Neuronal stem cell (in vitro differentiated cells): ENCODE measurements around the gene SPSB2.
A peak's percentile ranks its signal among the peaks of the same experiment; 100 is the strongest.
"Not testable (repeated sequence)": the region's sequence is repeated elsewhere in the genome, so short reads cannot be mapped to it uniquely, and the experiment has no call there.

Source experiments
- DNase-seq: peaks from one replicate; pipeline ENCODE4 v3.0.0-alpha.2; 2013; ENCODE audit warnings: low spot score
- H2AFZ ChIP-seq: one replicate; pipeline ENCODE4 v1.6.1; 2013; ENCODE audit warnings: mild to moderate bottlenecking, low read length, inconsistent platforms
- H2AK5ac ChIP-seq: 2 replicates; pipeline ENCODE4 v1.6.1; 2013; ENCODE audit warnings: low read depth, mild to moderate bottlenecking, inconsistent platforms, low read length, moderate library complexity, mixed read lengths
- H2BK120ac ChIP-seq: 2 replicates; pipeline ENCODE4 v1.6.1; 2013; ENCODE audit warnings: low read depth, mild to moderate bottlenecking, inconsistent platforms, low read length, moderate library complexity, mixed read lengths
- H2BK12ac ChIP-seq: one replicate; pipeline ENCODE4 v1.6.1; 2013; ENCODE audit warnings: low read length, inconsistent platforms
- H2BK15ac ChIP-seq: 2 replicates; pipeline ENCODE4 v1.6.1; 2013; ENCODE audit warnings: mild to moderate bottlenecking, low read length, inconsistent platforms, mixed read lengths
- H2BK5ac ChIP-seq: one replicate; pipeline ENCODE4 v1.6.1; 2013; ENCODE audit warnings: inconsistent platforms, mild to moderate bottlenecking, low read length, moderate library complexity
- H3K14ac ChIP-seq: one replicate; pipeline ENCODE4 v1.6.1; 2013; ENCODE audit warnings: low read length, inconsistent platforms
- H3K18ac ChIP-seq: 2 replicates; pipeline ENCODE4 v1.6.1; 2013; ENCODE audit warnings: low read length, inconsistent platforms
- H3K23ac ChIP-seq: 2 replicates; pipeline ENCODE4 v1.6.1; 2013; ENCODE audit warnings: low read depth, mild to moderate bottlenecking, mixed read lengths, low read length, inconsistent platforms; ENCODE audit not compliant: poor library complexity
- H3K27ac ChIP-seq: replicated peaks from 3 replicates; pipeline ENCODE4 v1.5.1; 2013; ENCODE audit warnings: low read length, inconsistent platforms
- H3K27me3 ChIP-seq, 3 experiments: 2 replicates each; pipeline ENCODE4 v1.6.1; 2013; ENCODE audit warnings: low read length in 3 of 3, mild to moderate bottlenecking in 2 of 3, inconsistent platforms in 1 of 3, low read depth in 1 of 3, mixed read lengths in 1 of 3, moderate library complexity in 1 of 3; ENCODE audit not compliant: control insufficient read depth in 3 of 3, insufficient read depth in 3 of 3
- H3K36me3 ChIP-seq, 2 donors: replicated peaks in 1 of 2; 2 replicates each; pipeline ENCODE4 v1.6.1; 2013; ENCODE audit warnings: low read length in 2 of 2; ENCODE audit not compliant: control insufficient read depth in 2 of 2, insufficient read depth in 2 of 2
- H3K4ac ChIP-seq: 2 replicates; pipeline ENCODE4 v1.6.1; 2013; ENCODE audit warnings: inconsistent platforms, mild to moderate bottlenecking, low read length, moderate library complexity
- H3K4me1 ChIP-seq, 2 donors: 1 replicate in 1 of 2; 2 replicates in 1 of 2; pipeline ENCODE4 v1.6.1; 2013; ENCODE audit warnings: low read length in 2 of 2, low read depth in 1 of 2; ENCODE audit not compliant: control insufficient read depth in 2 of 2, insufficient read depth in 1 of 2
- H3K4me2 ChIP-seq: one replicate; pipeline ENCODE4 v1.6.1; 2013; ENCODE audit warnings: mild to moderate bottlenecking, low read length, inconsistent platforms; ENCODE audit not compliant: insufficient read depth, poor library complexity, severe bottlenecking
- H3K4me3 ChIP-seq, 2 donors: 2 replicates each; pipeline ENCODE4 v1.5.1; 2013; ENCODE audit warnings: low read length in 2 of 2, mild to moderate bottlenecking in 2 of 2, inconsistent platforms in 1 of 2, moderate library complexity in 1 of 2
- H3K79me1 ChIP-seq: one replicate; pipeline ENCODE4 v1.6.1; 2013; ENCODE audit warnings: low read depth, mild to moderate bottlenecking, inconsistent platforms, low read length, moderate library complexity
- H3K9ac ChIP-seq: one replicate; pipeline ENCODE4 v1.6.1; 2013; ENCODE audit warnings: mild to moderate bottlenecking, low read depth, low read length, inconsistent platforms; ENCODE audit not compliant: poor library complexity
- H3K9me3 ChIP-seq, 2 donors: replicated peaks in 1 of 2; 2 replicates each; pipeline versions ENCODE3 to v1.6.1; 2013; ENCODE audit warnings: low read length in 2 of 2, mild to moderate bottlenecking in 2 of 2, inconsistent platforms in 1 of 2, low read depth in 1 of 2, mixed read lengths in 1 of 2, moderate library complexity in 1 of 2; ENCODE audit not compliant: control insufficient read depth in 2 of 2, insufficient read depth in 1 of 2
- H4K8ac ChIP-seq: one replicate; pipeline ENCODE4 v1.6.1; 2013; ENCODE audit warnings: low read depth, mild to moderate bottlenecking, inconsistent platforms, low read length, moderate library complexity
- H4K91ac ChIP-seq: one replicate; pipeline ENCODE4 v1.6.1; 2013; ENCODE audit warnings: low read length, low read depth, mild to moderate bottlenecking, inconsistent platforms; ENCODE audit not compliant: poor library complexity
- WGBS, 2 donors: extraction: QIAGEN DNeasy Blood & Tissue Kit; methylation state at CpG; one replicate each; pipeline ENCODE4 v1.1.7; 2013; ENCODE audit warnings: missing lambda C conversion rate in 2 of 2, mixed read lengths in 1 of 2; ENCODE audit not compliant: insufficient read length in 2 of 2, insufficient replicate concordance in 1 of 2; ENCODE audit errors: extremely low coverage in 2 of 2; 5-methylcytosine and 5-hydroxymethylcytosine counted together

The SPSB2 gene

DNA sequence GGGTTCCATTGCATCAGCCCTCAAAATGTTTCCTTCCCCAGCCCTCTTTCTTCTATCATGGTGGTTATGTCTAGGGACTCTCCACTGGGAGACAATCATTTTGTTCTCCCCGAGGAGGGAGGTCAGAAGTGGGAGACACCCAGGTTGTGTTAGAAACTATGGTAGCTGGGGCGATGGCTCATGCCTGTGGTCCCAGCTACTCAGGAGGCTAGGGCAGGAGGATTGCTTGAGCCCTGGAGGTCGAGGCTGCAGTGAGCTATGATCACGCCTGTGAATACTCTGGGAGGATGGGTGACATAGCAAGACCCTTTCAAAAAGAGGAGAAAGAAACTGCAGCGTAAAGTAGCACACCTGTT is 18.5 kb upstream of the SPSB2 start:
- peak overlapping the region in 1 of 2 donors; percentile 78 for H3K4me3 ChIP-seq
- no peaks in the 10 kb centered on the region for H3K79me1 ChIP-seq
- H3K14ac ChIP-seq: no peak overlapping the region
- H3K9ac ChIP-seq: no peak overlapping the region
- no peak overlapping the region for H3K4ac ChIP-seq
- no peak overlapping the region for H3K23ac ChIP-seq
- peak overlapping the region; percentile 73 for H3K4me2 ChIP-seq
- H2BK5ac ChIP-seq: no peak overlapping the region
- H3K9me3 ChIP-seq: no peaks in the 10 kb centered on the region
- no peak overlapping the region for H2BK15ac ChIP-seq
- H4K8ac ChIP-seq: no peak overlapping the region
- H2AFZ ChIP-seq: peak overlapping the region; percentile 95
- H3K27me3 ChIP-seq: no peaks in the 10 kb centered on the region
- no peak overlapping the region for H2BK120ac ChIP-seq
- H3K36me3 ChIP-seq: no peaks in the 10 kb centered on the region
- no peak overlapping the region for H2BK12ac ChIP-seq
- H3K18ac ChIP-seq: no peak overlapping the region
- no peak for DNase-seq
- no CpG with 5 or more reads among the region's 5 CpGs for WGBS, 2 donors
- H4K91ac ChIP-seq: no peak overlapping the region
- H3K27ac ChIP-seq: peak overlapping the region; percentile 76
- peaks cover 5 to 7% of the 10 kb centered on the region in 2 donors for H3K4me1 ChIP-seq
- no peak overlapping the region for H2AK5ac ChIP-seq

GRCh38 chr12:6890789-6891645 is 17.9 kb upstream of the SPSB2 start:
- Histone ChIP-seq H3K18ac (peak overlapping the region; percentile 94), H3K23ac (peak overlapping the region; percentile 49), H3K4ac (no peak overlapping the region), H3K4me3 (peak overlapping the region; percentile 32 to 78), H3K9me3 (no peaks in the 10 kb centered on the region), H2BK12ac (no peak overlapping the region), H3K14ac (no peak overlapping the region), H2AFZ (peak overlapping the region; percentile 95), H2BK5ac (no peak overlapping the region), H3K79me1 (no peaks in the 10 kb centered on the region), H2AK5ac (no peak overlapping the region), H3K27me3 (no peaks in the 10 kb centered on the region), H3K4me2 (peak overlapping the region; percentile 73), H4K8ac (no peak overlapping the region), H2BK120ac (no peak overlapping the region), H3K27ac (peak overlapping the region; percentile 76), H4K91ac (no peak overlapping the region), H3K4me1 (peaks cover 5 to 7% of the 10 kb centered on the region in 2 donors), H3K9ac (no peak overlapping the region), H2BK15ac (no peak overlapping the region), H3K36me3 (no peaks in the 10 kb centered on the region)
- peak; percentile 96 for DNase-seq
- no CpG with 5 or more reads among the region's 68 CpGs for WGBS, 2 donors

DNA sequence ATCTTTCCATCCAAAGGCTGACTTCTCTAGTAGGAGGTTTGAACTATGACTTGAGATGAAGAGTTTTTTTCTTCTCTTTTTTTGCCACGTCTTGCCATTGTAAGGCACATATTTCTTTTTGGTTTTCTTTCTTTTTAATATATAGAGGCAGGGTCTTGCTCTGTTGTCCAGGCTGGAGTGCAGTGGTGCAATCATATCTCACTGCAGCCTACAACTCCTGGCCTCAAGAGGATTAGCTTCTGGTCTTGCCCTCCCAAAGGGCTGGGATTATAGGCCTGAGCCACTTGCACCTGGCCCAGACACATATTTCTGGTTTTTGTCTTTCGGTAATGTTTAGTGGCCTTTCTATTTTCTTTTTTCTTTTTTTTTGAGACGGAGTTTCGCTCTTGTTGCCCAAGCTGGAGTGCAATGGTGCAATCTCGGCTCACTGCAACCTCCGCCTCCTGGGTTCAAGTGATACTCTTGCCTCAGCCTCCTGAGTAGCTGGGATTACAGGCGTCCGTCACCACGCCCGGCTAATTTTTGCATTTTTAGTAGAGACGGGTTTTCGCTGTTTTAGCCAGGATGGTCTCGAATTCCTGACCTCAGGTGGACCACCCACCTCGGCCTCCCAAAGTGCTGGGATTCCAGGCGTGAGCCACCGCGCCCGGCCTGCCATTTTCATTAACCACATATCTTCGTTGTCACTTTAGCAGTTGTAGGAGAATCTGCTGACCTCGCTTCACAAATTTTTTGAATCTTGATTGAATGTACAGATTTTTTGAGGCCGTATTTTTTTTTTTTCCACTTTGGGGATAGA is 16.9 kb upstream of the SPSB2 start:
- H4K8ac ChIP-seq, H3K4me3 ChIP-seq, H2BK12ac ChIP-seq, H4K91ac ChIP-seq, H2AFZ ChIP-seq, H2BK15ac ChIP-seq, H3K14ac ChIP-seq, H2AK5ac ChIP-seq, H3K18ac ChIP-seq, H3K23ac ChIP-seq, H3K4me2 ChIP-seq, H2BK5ac ChIP-seq, H3K79me1 ChIP-seq, H3K4ac ChIP-seq, H3K4me1 ChIP-seq, H3K9me3 ChIP-seq, H3K36me3 ChIP-seq, H2BK120ac ChIP-seq, H3K27me3 ChIP-seq, DNase-seq, H3K9ac ChIP-seq: not testable (repeated sequence)
- no CpG with 5 or more reads among the region's 21 CpGs for WGBS, 2 donors
- H3K27ac ChIP-seq: peak overlapping the region; percentile 70

DNA sequence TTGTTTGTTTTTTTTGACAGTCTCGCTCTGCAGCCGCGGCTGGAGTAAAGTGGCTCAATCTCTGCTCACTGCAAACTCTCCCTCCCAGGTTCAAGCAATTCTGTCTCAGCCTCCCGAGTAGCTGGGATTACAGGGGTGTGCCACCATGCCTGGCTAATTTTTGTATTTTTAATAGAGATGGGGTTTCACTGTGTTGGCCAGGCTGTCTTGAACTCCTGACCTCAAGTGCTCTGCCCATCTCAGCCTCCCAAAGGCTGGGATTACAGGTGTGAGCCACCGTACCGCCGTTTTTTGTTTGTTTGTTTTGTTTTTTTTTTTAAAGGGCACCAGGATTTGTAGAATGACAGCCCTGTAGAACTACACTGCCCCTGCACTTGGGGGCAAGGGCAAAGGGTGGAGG is 15.7 kb upstream of the SPSB2 start:
- H3K23ac ChIP-seq, H2BK120ac ChIP-seq, H3K27me3 ChIP-seq, H2BK12ac ChIP-seq, H3K18ac ChIP-seq, DNase-seq, H3K4me2 ChIP-seq, H3K9me3 ChIP-seq, H2BK15ac ChIP-seq, H3K4me1 ChIP-seq, H3K4me3 ChIP-seq, H4K8ac ChIP-seq, H3K4ac ChIP-seq, H3K27ac ChIP-seq, H2AFZ ChIP-seq, H3K9ac ChIP-seq, H3K14ac ChIP-seq, H2AK5ac ChIP-seq, H2BK5ac ChIP-seq, H4K91ac ChIP-seq, H3K79me1 ChIP-seq: not testable (repeated sequence)
- peaks cover 2 to 12% of the 10 kb centered on the region in 2 donors for H3K36me3 ChIP-seq
- WGBS, 2 donors: no CpG with 5 or more reads among the region's 7 CpGs
